Osteoblast (primary cell): Measurements from ENCODE around the gene CD300C. TPM values are rescaled to one million over a fixed set of nuclear protein-coding genes. Genes with fewer than 3 reads are reported as not detected.

Experiments used
- DNase-seq: peaks from one replicate; pipeline ENCODE4 v3.0.0; 2011; ENCODE audit warnings: low spot score, mixed read lengths; ENCODE audit not compliant: insufficient read length; ENCODE audit errors: missing footprints
- H2AFZ ChIP-seq: 2 replicates; pipeline ENCODE4 v1.6.0; 2011; ENCODE audit warnings: mild to moderate bottlenecking, low read length
- H3K27ac ChIP-seq: 2 replicates; pipeline ENCODE4 v1.5.1; 2011; ENCODE audit warnings: mild to moderate bottlenecking, low read depth, low read length, moderate library complexity
- H3K27me3 ChIP-seq: 2 replicates; pipeline ENCODE4 v1.6.0; 2012; ENCODE audit warnings: mild to moderate bottlenecking, control low read depth, inconsistent platforms, low read length, moderate library complexity; ENCODE audit not compliant: insufficient read depth
- H3K36me3 ChIP-seq: 2 replicates; pipeline ENCODE4 v1.5.1; 2011; ENCODE audit warnings: mild to moderate bottlenecking, low read length, control low read depth, moderate library complexity; ENCODE audit not compliant: insufficient read depth
- H3K4me1 ChIP-seq: 2 replicates; pipeline ENCODE4 v1.5.1; 2011; ENCODE audit warnings: mild to moderate bottlenecking, low read length, control low read depth, moderate library complexity; ENCODE audit not compliant: insufficient read depth
- H3K4me2 ChIP-seq: 2 replicates; pipeline ENCODE4 v1.6.0; 2011; ENCODE audit warnings: mild to moderate bottlenecking, low read length; ENCODE audit not compliant: insufficient read depth
- H3K4me3 ChIP-seq: fragments of 200-600 bp; sonication (generic); 3 replicates; pipeline ENCODE4 v1.5.1; 2012; ENCODE audit warnings: mild to moderate bottlenecking, low read length, inconsistent platforms; ENCODE audit not compliant: insufficient read depth
- H3K79me2 ChIP-seq: 2 replicates; pipeline ENCODE4 v1.6.0; 2012; ENCODE audit warnings: mild to moderate bottlenecking, low read length, control low read depth, inconsistent platforms; ENCODE audit not compliant: insufficient read depth
- H3K9me3 ChIP-seq: 2 replicates; pipeline ENCODE4 v1.5.1; 2011; ENCODE audit warnings: low read depth, low read length, control low read depth
- H4K20me1 ChIP-seq: 2 replicates; pipeline ENCODE4 v1.6.0; 2012; ENCODE audit warnings: mild to moderate bottlenecking, low read length, control low read depth; ENCODE audit not compliant: insufficient read depth
- total RNA-seq: library from RNA; depleted of rRNA; stranded (reverse); fragments of >200 nt; gene quantifications from 2 replicates; pipeline ENCODE4 v1.2.3, GENCODE V29; 2012
- TF ChIP-seq, protein P1 (sequence below): IDR thresholded peaks from 2 replicates; pipeline ENCODE4 v1.5.1; 2011; ENCODE audit warnings: mild to moderate bottlenecking, low read depth, low read length, moderate library complexity; ENCODE audit errors: extremely low read depth

CD300C gene
- total RNA-seq, 1 donor: not detected

DNA sequence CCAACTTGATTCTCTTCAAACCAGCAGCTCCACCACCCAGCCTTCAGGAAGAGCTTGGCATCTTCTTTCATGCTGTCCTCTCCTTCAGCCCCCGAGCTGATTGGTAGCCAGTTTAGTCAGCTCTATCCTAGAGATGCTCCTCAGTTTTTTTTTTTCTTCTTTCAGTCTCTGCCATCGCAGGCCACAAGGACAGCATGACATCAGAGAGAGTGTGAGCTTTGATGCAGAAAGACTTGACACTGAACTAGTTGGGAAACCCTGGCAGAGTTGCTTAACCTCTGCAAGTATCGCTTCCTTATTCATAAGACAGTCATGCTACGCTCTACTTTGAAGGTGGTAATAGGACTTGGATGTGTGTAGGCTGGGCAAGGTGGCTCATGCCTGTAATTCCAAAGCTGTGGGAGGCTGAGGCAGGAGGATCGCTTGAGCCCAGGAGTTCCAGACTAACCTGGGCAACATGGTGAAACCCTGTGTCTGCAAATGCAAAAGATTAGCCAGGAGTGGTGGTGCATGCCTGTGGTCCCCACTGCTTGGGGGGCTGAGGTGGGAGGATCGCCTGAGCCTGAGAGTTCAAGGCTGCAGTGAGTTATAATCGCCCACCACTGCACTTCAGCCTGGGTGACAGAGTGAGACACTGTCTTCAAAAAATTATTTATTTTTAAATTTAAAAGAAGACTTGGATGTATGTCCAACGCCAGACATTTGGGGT, 17.3 kb downstream of the CD300C start:
- TF ChIP-seq, protein P1, sequence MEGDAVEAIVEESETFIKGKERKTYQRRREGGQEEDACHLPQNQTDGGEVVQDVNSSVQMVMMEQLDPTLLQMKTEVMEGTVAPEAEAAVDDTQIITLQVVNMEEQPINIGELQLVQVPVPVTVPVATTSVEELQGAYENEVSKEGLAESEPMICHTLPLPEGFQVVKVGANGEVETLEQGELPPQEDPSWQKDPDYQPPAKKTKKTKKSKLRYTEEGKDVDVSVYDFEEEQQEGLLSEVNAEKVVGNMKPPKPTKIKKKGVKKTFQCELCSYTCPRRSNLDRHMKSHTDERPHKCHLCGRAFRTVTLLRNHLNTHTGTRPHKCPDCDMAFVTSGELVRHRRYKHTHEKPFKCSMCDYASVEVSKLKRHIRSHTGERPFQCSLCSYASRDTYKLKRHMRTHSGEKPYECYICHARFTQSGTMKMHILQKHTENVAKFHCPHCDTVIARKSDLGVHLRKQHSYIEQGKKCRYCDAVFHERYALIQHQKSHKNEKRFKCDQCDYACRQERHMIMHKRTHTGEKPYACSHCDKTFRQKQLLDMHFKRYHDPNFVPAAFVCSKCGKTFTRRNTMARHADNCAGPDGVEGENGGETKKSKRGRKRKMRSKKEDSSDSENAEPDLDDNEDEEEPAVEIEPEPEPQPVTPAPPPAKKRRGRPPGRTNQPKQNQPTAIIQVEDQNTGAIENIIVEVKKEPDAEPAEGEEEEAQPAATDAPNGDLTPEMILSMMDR: no peak
- Histone ChIP-seq H3K27ac (no peak overlapping the region), H3K36me3 (no peaks in the 10 kb centered on the region), H2AFZ (no peak overlapping the region), H3K4me3 (no peak overlapping the region), H3K79me2 (no peaks in the 10 kb centered on the region), H3K9me3 (no peaks in the 10 kb centered on the region), H3K27me3 (no peaks in the 10 kb centered on the region), H4K20me1 (no peaks in the 10 kb centered on the region), H3K4me2 (no peak overlapping the region), H3K4me1 (no peaks in the 10 kb centered on the region)
- DNase-seq: no peak

- DNase-seq: no peak
- Histone ChIP-seq H3K27ac (no peak overlapping the region), H3K4me2 (no peak overlapping the region), H3K9me3 (no peaks in the 10 kb centered on the region), H4K20me1 (no peaks in the 10 kb centered on the region), H3K27me3 (no peaks in the 10 kb centered on the region), H3K4me3 (no peak overlapping the region), H3K36me3 (no peaks in the 10 kb centered on the region), H3K4me1 (no peaks in the 10 kb centered on the region), H2AFZ (no peak overlapping the region), H3K79me2 (no peaks in the 10 kb centered on the region)
- TF ChIP-seq, protein P1: no peak
Observed at GRCh38 chr17:74527756-74528155, 18.2 kb downstream of the CD300C start.

- H3K79me2 ChIP-seq: no peaks in the 10 kb centered on the region
- no peak overlapping the region for H3K4me2 ChIP-seq
- H3K4me1 ChIP-seq: no peaks in the 10 kb centered on the region
- H3K4me3 ChIP-seq: no peak overlapping the region
- no peaks in the 10 kb centered on the region for H3K36me3 ChIP-seq
- H2AFZ ChIP-seq: no peak overlapping the region
- no peak for DNase-seq
- TF ChIP-seq, protein P1: no peak
- no peaks in the 10 kb centered on the region for H4K20me1 ChIP-seq
- no peaks in the 10 kb centered on the region for H3K27me3 ChIP-seq
- no peak overlapping the region for H3K27ac ChIP-seq
- peaks cover 2% of the 10 kb centered on the region for H3K9me3 ChIP-seq
Observed at GRCh38 chr17:74527081-74527480, 18.8 kb downstream of the CD300C start.

- Histone ChIP-seq H3K79me2 (no peaks in the 10 kb centered on the region), H3K4me1 (no peaks in the 10 kb centered on the region), H3K27me3 (no peaks in the 10 kb centered on the region), H4K20me1 (no peaks in the 10 kb centered on the region), H3K4me2 (no peak overlapping the region), H3K27ac (no peak overlapping the region), H2AFZ (no peak overlapping the region), H3K4me3 (no peak overlapping the region), H3K9me3 (peaks cover 2% of the 10 kb centered on the region), H3K36me3 (no peaks in the 10 kb centered on the region)
- TF ChIP-seq, protein P1: no peak
- no peak for DNase-seq
Observed at GRCh38 chr17:74526681-74527080, 19.2 kb downstream of the CD300C start.
